ENCODE data around the gene COPS7A. TPM values are rescaled to one million over a fixed set of nuclear protein-coding genes. Genes with fewer than 3 reads are reported as not detected.

COPS7A gene
- total RNA-seq, 1 experiment from 2014 or later = 67.8 TPM

- H3K27me3 ChIP-seq (ENCODE audit: insufficient read depth, low read length) = no peaks in the 10 kb centered on the region
- H3K4me3 ChIP-seq (replicated peaks in 1 of 2; ENCODE audit: low read depth in 1 of 2, low read length in 2 of 2) = peak overlapping the region in 1 of 2 experiments; percentile 99; a peak in 3 of 4 replicates
- ChIA-PET POLR2A (interaction anchor here (0.7 to 3.3 kb wide), 14 partner anchors 8 to 191 kb away, joined by 3 to 41 read pairs (median 4); partner anchors contain the start of genes CDCA3, COPS7A, PTMS and TPI1), CTCF (interaction anchor here (0.5 to 4.6 kb wide), 24 partner anchors 8 to 283 kb away, joined by 3 to 53 read pairs (median 8); partner anchors contain the start of genes CDCA3, COPS7A, GPR162 and LAG3), RAD21 (ENCODE audit: low non-redundant PET in 1 of 2, low total read pairs in 2 of 2, uncharacterized antibody in 2 of 2, unreplicated experiment in 2 of 2) (interaction anchor here (0.8 to 2.9 kb wide), 4 partner anchors 11 to 29 kb away, joined by 3 to 15 read pairs (median 4); partner anchors contain the start of genes COPS7A (in 1 of the 2) and PTMS (in 1 of the 2))
- intact Hi-C loops (cut with micrococcal nuclease) = loop anchor here (1.0 to 5.0 kb wide), 4 partner anchors 13 to 208 kb away; partner anchors contain the start of gene PTMS
- peaks cover 31% of the 10 kb centered on the region for H3K79me2 ChIP-seq (ENCODE audit: insufficient read depth, low read length)
- H2AFZ ChIP-seq (ENCODE audit: low read depth, low read length, poor library complexity, severe bottlenecking) = no peak overlapping the region
- no TSS peak for BruUV-seq (replicated peaks)
- H3K9me2 ChIP-seq (ENCODE audit: insufficient read depth) = no peaks in the 10 kb centered on the region
- no peak; the same call in 1 of the 2 replicates for ATAC-seq
- no peak for DNase-seq (ENCODE audit: low read depth, low spot score)
- H3K27ac ChIP-seq (ENCODE audit: low read depth, low read length) = peak overlapping the region; percentile 92
- TF ChIP-seq RAD21 (IDR thresholded peaks at IDR 0.05; ENCODE audit: low read depth) = peak; percentile 100; the same call in 1 of the 2 replicates
- TF ChIP-seq YY1 (IDR thresholded peaks at IDR 0.05; ENCODE audit: extremely low read depth, insufficient replicate concordance, low read depth, low read length) = no peak
- TF ChIP-seq, protein P1, sequence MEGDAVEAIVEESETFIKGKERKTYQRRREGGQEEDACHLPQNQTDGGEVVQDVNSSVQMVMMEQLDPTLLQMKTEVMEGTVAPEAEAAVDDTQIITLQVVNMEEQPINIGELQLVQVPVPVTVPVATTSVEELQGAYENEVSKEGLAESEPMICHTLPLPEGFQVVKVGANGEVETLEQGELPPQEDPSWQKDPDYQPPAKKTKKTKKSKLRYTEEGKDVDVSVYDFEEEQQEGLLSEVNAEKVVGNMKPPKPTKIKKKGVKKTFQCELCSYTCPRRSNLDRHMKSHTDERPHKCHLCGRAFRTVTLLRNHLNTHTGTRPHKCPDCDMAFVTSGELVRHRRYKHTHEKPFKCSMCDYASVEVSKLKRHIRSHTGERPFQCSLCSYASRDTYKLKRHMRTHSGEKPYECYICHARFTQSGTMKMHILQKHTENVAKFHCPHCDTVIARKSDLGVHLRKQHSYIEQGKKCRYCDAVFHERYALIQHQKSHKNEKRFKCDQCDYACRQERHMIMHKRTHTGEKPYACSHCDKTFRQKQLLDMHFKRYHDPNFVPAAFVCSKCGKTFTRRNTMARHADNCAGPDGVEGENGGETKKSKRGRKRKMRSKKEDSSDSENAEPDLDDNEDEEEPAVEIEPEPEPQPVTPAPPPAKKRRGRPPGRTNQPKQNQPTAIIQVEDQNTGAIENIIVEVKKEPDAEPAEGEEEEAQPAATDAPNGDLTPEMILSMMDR (IDR thresholded peaks at IDR 0.05 in 2 of 3, conservative IDR thresholded peaks at IDR 0.05 in 1 of 3; ENCODE audit: borderline replicate concordance in 1 of 3, insufficient read depth in 1 of 3, low read depth in 2 of 3, low read length in 2 of 3) = peak; percentile 95; a peak in 2 of 6 replicates
- H4K20me1 ChIP-seq (ENCODE audit: insufficient read depth) = no peaks in the 10 kb centered on the region
- H3K36me3 ChIP-seq (ENCODE audit: control insufficient read depth in 1 of 2, insufficient read depth in 2 of 2, low read length in 2 of 2) = peaks cover 21 to 29% of the 10 kb centered on the region in 2 experiments; a peak in 3 of 4 replicates
- H3K4me1 ChIP-seq (ENCODE audit: control insufficient read depth in 1 of 2, insufficient read depth in 2 of 2, low read length in 2 of 2) = peaks cover 14 to 37% of the 10 kb centered on the region in 2 experiments; a peak in 3 of 4 replicates
- peak overlapping the region; percentile 76 for H3K4me2 ChIP-seq (ENCODE audit: low read length)
- peak overlapping the region; percentile 99 for H3K9ac ChIP-seq (ENCODE audit: low read length)
- H3K9me3 ChIP-seq (ENCODE audit: control insufficient read depth in 1 of 2, insufficient read depth in 1 of 2, low read depth in 1 of 2, low read length in 2 of 2) = no peaks in the 10 kb centered on the region
Measured at GRCh38 chr12:6753772-6754356, 30.0 kb downstream of the COPS7A start.

Measured in HCT116 (cell line).